Measurements from ENCODE around the gene PPP4R4.

Gene PPP4R4

GRCh38 chr14:94126419-94126677 is 47.8 kb upstream of the PPP4R4 start:
- no peak overlapping the region for H3K27ac ChIP-seq (ENCODE audit: low read length)
- no peak overlapping the region for H3K9ac ChIP-seq (ENCODE audit: low read length)
- H3K4me1 ChIP-seq (ENCODE audit: low read length), result peaks cover 11% of the 10 kb centered on the region
- H2AFZ ChIP-seq (ENCODE audit: low read depth, low read length), result no peak overlapping the region
- H3K27me3 ChIP-seq (ENCODE audit: low read depth, low read length), result peaks cover 6% of the 10 kb centered on the region; the same call in 1 of the 2 replicates
- no peaks in the 10 kb centered on the region; the same call in 1 of the 2 replicates for H3K9me3 ChIP-seq (ENCODE audit: insufficient read depth, low read length)
- H3K36me3 ChIP-seq (replicated peaks; ENCODE audit: low read depth, low read length), result no peaks in the 10 kb centered on the region
- TF ChIP-seq CTCF (IDR thresholded peaks at IDR 0.05; ENCODE audit: low read depth, low read length) (no peak), EZH2phosphoT487 (IDR thresholded peaks at IDR 0.05; ENCODE audit: low read depth) (no peak)
- H4K20me1 ChIP-seq (ENCODE audit: insufficient read depth, low read length), result no peaks in the 10 kb centered on the region
- H3K4me2 ChIP-seq (ENCODE audit: low read length), result no peak overlapping the region
- H3K4me3 ChIP-seq (ENCODE audit: low read length), result no peak overlapping the region
- H3K79me2 ChIP-seq (ENCODE audit: low read length), result no peaks in the 10 kb centered on the region

- Histone ChIP-seq H3K27ac (ENCODE audit: low read length) (no peak overlapping the region), H3K79me2 (ENCODE audit: low read length) (no peaks in the 10 kb centered on the region), H3K27me3 (ENCODE audit: low read depth, low read length) (peaks cover 6% of the 10 kb centered on the region; the same call in 1 of the 2 replicates), H2AFZ (ENCODE audit: low read depth, low read length) (no peak overlapping the region), H3K9ac (ENCODE audit: low read length) (no peak overlapping the region), H3K4me1 (ENCODE audit: low read length) (peaks cover 11% of the 10 kb centered on the region), H3K4me3 (ENCODE audit: low read length) (no peak overlapping the region), H3K4me2 (ENCODE audit: low read length) (no peak overlapping the region), H3K9me3 (ENCODE audit: insufficient read depth, low read length) (no peaks in the 10 kb centered on the region; the same call in 1 of the 2 replicates), H3K36me3 (replicated peaks; ENCODE audit: low read depth, low read length) (no peaks in the 10 kb centered on the region), H4K20me1 (ENCODE audit: insufficient read depth, low read length) (no peaks in the 10 kb centered on the region)
- no peak for TF ChIP-seq CTCF (IDR thresholded peaks at IDR 0.05; ENCODE audit: low read depth, low read length)
- no peak for TF ChIP-seq EZH2phosphoT487 (IDR thresholded peaks at IDR 0.05; ENCODE audit: low read depth)
These were observed 47.3 kb upstream of the PPP4R4 start for GRCh38 chr14:94126800-94127199.

- no peaks in the 10 kb centered on the region for H4K20me1 ChIP-seq (ENCODE audit: insufficient read depth, low read length)
- no peak overlapping the region for H3K4me3 ChIP-seq (ENCODE audit: low read length)
These were observed 46.8 kb upstream of the PPP4R4 start for GRCh38 chr14:94127330-94127729.

GRCh38 chr14:94128216-94128839 is 45.8 kb upstream of the PPP4R4 start:
- Histone ChIP-seq H3K4me1 (ENCODE audit: low read length) (peaks cover 11% of the 10 kb centered on the region), H3K27ac (ENCODE audit: low read length) (no peak overlapping the region), H2AFZ (ENCODE audit: low read depth, low read length) (no peak overlapping the region), H3K4me2 (ENCODE audit: low read length) (peak overlapping the region; percentile 56), H3K36me3 (replicated peaks; ENCODE audit: low read depth, low read length) (no peaks in the 10 kb centered on the region), H3K27me3 (ENCODE audit: low read depth, low read length) (0 out of 2 replicates have a peak, but pooled peaks cover 3% of the 10 kb centered on the region), H3K79me2 (ENCODE audit: low read length) (no peaks in the 10 kb centered on the region), H4K20me1 (ENCODE audit: insufficient read depth, low read length) (no peaks in the 10 kb centered on the region), H3K9ac (ENCODE audit: low read length) (no peak overlapping the region; the same call in 1 of the 2 replicates), H3K9me3 (ENCODE audit: insufficient read depth, low read length) (no peaks in the 10 kb centered on the region), H3K4me3 (ENCODE audit: low read length) (peak overlapping the region; percentile 97)
- TF ChIP-seq CTCF (IDR thresholded peaks at IDR 0.05; ENCODE audit: low read depth, low read length), result no peak
- no peak for TF ChIP-seq EZH2phosphoT487 (IDR thresholded peaks at IDR 0.05; ENCODE audit: low read depth)

More at GRCh38 chr14:94127330-94127729, 46.8 kb upstream of the PPP4R4 start:
- Histone ChIP-seq H3K27me3 (ENCODE audit: low read depth, low read length) (0 out of 2 replicates have a peak, but pooled peaks cover 3% of the 10 kb centered on the region), H3K9ac (ENCODE audit: low read length) (no peak overlapping the region), H3K79me2 (ENCODE audit: low read length) (no peaks in the 10 kb centered on the region), H3K27ac (ENCODE audit: low read length) (no peak overlapping the region), H3K36me3 (replicated peaks; ENCODE audit: low read depth, low read length) (no peaks in the 10 kb centered on the region), H3K4me2 (ENCODE audit: low read length) (no peak overlapping the region), H3K4me1 (ENCODE audit: low read length) (peaks cover 11% of the 10 kb centered on the region), H3K9me3 (ENCODE audit: insufficient read depth, low read length) (no peaks in the 10 kb centered on the region), H2AFZ (ENCODE audit: low read depth, low read length) (no peak overlapping the region)
- TF ChIP-seq EZH2phosphoT487 (IDR thresholded peaks at IDR 0.05; ENCODE audit: low read depth), result no peak
- no peak for TF ChIP-seq CTCF (IDR thresholded peaks at IDR 0.05; ENCODE audit: low read depth, low read length)

All from OCI-LY3 (cell line).